Upper lobe of right lung (tissue), 1 donor: Measurements from ENCODE around the gene ENO1. TPM values are rescaled to one million over a fixed set of nuclear protein-coding genes. Genes with fewer than 3 reads are reported as not detected.

ENCODE experiments used
- ATAC-seq: fragments of 200-7000 bp; cut with Tn5 transposase; one replicate; pipeline ENCODE4 v1.9.1; 2020; ENCODE audit warnings: mild to moderate bottlenecking, moderate library complexity
- DNase-seq: peaks from one replicate; pipeline ENCODE4 v3.0.0-alpha.2; 2020
- H3K27ac ChIP-seq: fragments of 200-600 bp; one replicate; pipeline ENCODE4 v1.8.0; 2022
- H3K27me3 ChIP-seq: fragments of 200-600 bp; one replicate; pipeline ENCODE4 v1.8.0; 2022; ENCODE audit warnings: mild to moderate bottlenecking
- H3K36me3 ChIP-seq: fragments of 200-600 bp; one replicate; pipeline ENCODE4 v1.8.0; 2022
- H3K4me1 ChIP-seq: fragments of 200-600 bp; one replicate; pipeline ENCODE4 v1.8.0; 2022
- H3K4me3 ChIP-seq: fragments of 200-600 bp; one replicate; pipeline ENCODE4 v1.8.0; 2022; ENCODE audit warnings: mild to moderate bottlenecking
- H3K9me3 ChIP-seq: fragments of 200-600 bp; one replicate; pipeline ENCODE4 v1.8.0; 2022
- CTCF ChIP-seq: fragments of 200-600 bp; IDR thresholded peaks from one replicate; pipeline ENCODE4 v1.8.0; 2022; ENCODE audit warnings: antibody characterized with exemption
- intact Hi-C: fragments of 100-400 bp; cut with DNase I; formaldehyde crosslinking; loops from one replicate; pipeline ENCODE4 v1.11.0; 2022
- total RNA-seq: library from RNA; stranded (reverse); fragmentation: NEBNext Ultra II Directional; extraction: Animal tissue kit (Norgen Biotek cat#: 25700); gene quantifications from one replicate; pipeline ENCODE4 v1.2.1, GENCODE V29; 2021
- donor health status: DM: no; HTN: yes; CAD: no; lungs with severe emphysema.

The ENO1 gene
- total RNA-seq, 1 donor from 2014 or later, result 640 TPM

- Histone ChIP-seq H3K36me3 (peaks cover 66% of the 10 kb centered on the region), H3K4me3 (peak overlapping the region; percentile 90), H3K9me3 (no peaks in the 10 kb centered on the region), H3K4me1 (peaks cover 65% of the 10 kb centered on the region), H3K27ac (peak overlapping the region; percentile 44), H3K27me3 (no peaks in the 10 kb centered on the region)
- no peak for DNase-seq
- ATAC-seq, result no peak
- intact Hi-C loops, result no loop called here
- TF ChIP-seq CTCF, result no peak
Observed at GRCh38 chr1:8874230-8875201, 4.0 kb downstream of the ENO1 start.

- no peaks in the 10 kb centered on the region for H3K9me3 ChIP-seq
- H3K27me3 ChIP-seq, result no peaks in the 10 kb centered on the region
- H3K27ac ChIP-seq, result peak overlapping the region; percentile 33
- no peak overlapping the region for H3K4me3 ChIP-seq
- peak; percentile 80 for ATAC-seq
- DNase-seq, result peak; percentile 86
- intact Hi-C loops, result no loop called here
- H3K4me1 ChIP-seq, result peaks cover 62% of the 10 kb centered on the region
- no peak for TF ChIP-seq CTCF
- H3K36me3 ChIP-seq, result peaks cover 74% of the 10 kb centered on the region
Observed at GRCh38 chr1:8873506-8874229, 4.8 kb downstream of the ENO1 start.

GRCh38 chr1:8873001-8873400 lies 5.5 kb downstream of the ENO1 start:
- Histone ChIP-seq H3K9me3 (no peaks in the 10 kb centered on the region), H3K36me3 (peaks cover 81% of the 10 kb centered on the region), H3K27me3 (no peaks in the 10 kb centered on the region), H3K4me1 (peaks cover 62% of the 10 kb centered on the region), H3K4me3 (no peak overlapping the region), H3K27ac (no peak overlapping the region)
- no peak for ATAC-seq
- TF ChIP-seq CTCF, result no peak
- DNase-seq, result no peak
- intact Hi-C loops, result no loop called here

GRCh38 chr1:8871965-8872399 lies 6.5 kb downstream of the ENO1 start:
- Histone ChIP-seq H3K4me3 (no peak overlapping the region), H3K36me3 (peaks cover 91% of the 10 kb centered on the region), H3K9me3 (no peaks in the 10 kb centered on the region), H3K27me3 (no peaks in the 10 kb centered on the region), H3K4me1 (peaks cover 62% of the 10 kb centered on the region), H3K27ac (no peak overlapping the region)
- DNase-seq, result no peak
- no peak for ATAC-seq
- intact Hi-C loops, result no loop called here
- TF ChIP-seq CTCF, result no peak

- Histone ChIP-seq H3K27me3 (no peaks in the 10 kb centered on the region), H3K27ac (peak overlapping the region; percentile 11), H3K36me3 (peaks cover 96% of the 10 kb centered on the region), H3K4me1 (peaks cover 58% of the 10 kb centered on the region), H3K9me3 (no peaks in the 10 kb centered on the region), H3K4me3 (no peak overlapping the region)
- ATAC-seq, result peak; percentile 37
- intact Hi-C loops, result no loop called here
- peak; percentile 20 for TF ChIP-seq CTCF
- no peak for DNase-seq
Observed at GRCh38 chr1:8871539-8871935, 6.9 kb downstream of the ENO1 start.
